NCI-H2196 treated with DMSO at 0.1 percent for 48 hours (cell line): ENCODE data around the gene CYP2A13.
"Not testable (repeated sequence)": the region's sequence is repeated elsewhere in the genome, so short reads cannot be mapped to it uniquely, and the experiment has no call there.

Experiments used
- DNase-seq: peaks from one replicate; lab custom pipeline; 2025; ENCODE audit not compliant: unreplicated experiment; lab: John Stamatoyannopoulos, UW

The CYP2A13 gene

GRCh38 chr19:41088151-41088550 lies at the start of gene CYP2A13:
Gene CYP2A13, plus strand, starts transcription at chr19:41088451. Its CDS starts 21 bp downstream, at chr19:41088472.
- DNase-seq, result no peak

GRCh38 chr19:41039806-41040205 lies 48.4 kb upstream of the CYP2A13 start:
- no peak for DNase-seq

- not testable (repeated sequence) for DNase-seq
Observed at GRCh38 chr19:41045095-41045494, 43.2 kb upstream of the CYP2A13 start.

GRCh38 chr19:41050426-41050825 lies 37.8 kb upstream of the CYP2A13 start:
- no peak for DNase-seq

GRCh38 chr19:41052162-41052561 lies 36.1 kb upstream of the CYP2A13 start:
- DNase-seq, result not testable (repeated sequence)

- not testable (repeated sequence) for DNase-seq
Observed at GRCh38 chr19:41053331-41053730, 34.9 kb upstream of the CYP2A13 start.

GRCh38 chr19:41064974-41065569 lies 23.2 kb upstream of the CYP2A13 start:
- DNase-seq, result no peak

GRCh38 chr19:41076286-41076685 lies 12.0 kb upstream of the CYP2A13 start:
- DNase-seq, result no peak

GRCh38 chr19:41083516-41083915 lies 4.7 kb upstream of the CYP2A13 start:
- DNase-seq, result no peak

- DNase-seq, result no peak
Observed at GRCh38 chr19:41085748-41086415, 2.4 kb upstream of the CYP2A13 start.

- no peak for DNase-seq
Observed at GRCh38 chr19:41089959-41090358, 1.7 kb downstream of the CYP2A13 start.

GRCh38 chr19:41095703-41096102 lies 7.5 kb downstream of the CYP2A13 start:
- no peak for DNase-seq

GRCh38 chr19:41096353-41096752 lies 8.1 kb downstream of the CYP2A13 start:
- DNase-seq, result no peak

- no peak for DNase-seq
Observed at GRCh38 chr19:41097302-41097701, 9.1 kb downstream of the CYP2A13 start.

GRCh38 chr19:41098762-41099161 lies 10.5 kb downstream of the CYP2A13 start:
- DNase-seq, result no peak

- not testable (repeated sequence) for DNase-seq
Observed at GRCh38 chr19:41102210-41102609, 14.0 kb downstream of the CYP2A13 start.

GRCh38 chr19:41106177-41106576 lies 17.9 kb downstream of the CYP2A13 start:
- no peak for DNase-seq

GRCh38 chr19:41111296-41111695 lies 23.0 kb downstream of the CYP2A13 start:
- DNase-seq, result no peak

- no peak for DNase-seq
Observed at GRCh38 chr19:41111750-41112295, 23.6 kb downstream of the CYP2A13 start.

- no peak for DNase-seq
Observed at GRCh38 chr19:41112728-41113290, 24.6 kb downstream of the CYP2A13 start.

GRCh38 chr19:41114132-41114531 lies 25.9 kb downstream of the CYP2A13 start, which contains the start of gene CYP2F1:
Gene CYP2F1, plus strand, starts transcription at chr19:41114432. Its CDS starts 1,757 bp downstream, at chr19:41116189.
- DNase-seq, result no peak

GRCh38 chr19:41116261-41116660 lies 28.0 kb downstream of the CYP2A13 start:
- no peak for DNase-seq
